Cortex of kidney (tissue), 1 donor: Measurements from ENCODE around the gene FLCN.

Source experiments
- DNase-seq: peaks from one replicate; lab custom pipeline; 2025; lab: John Stamatoyannopoulos, UW

Gene FLCN

GRCh38 chr17:17236295-17237025 is 508 bp downstream of the FLCN start:
- DNase-seq = no peak

GRCh38 chr17:17235212-17236174 is 1.5 kb downstream of the FLCN start:
- no peak for DNase-seq

- no peak for DNase-seq
Measured at GRCh38 chr17:17232303-17232621, 4.7 kb downstream of the FLCN start.

DNA sequence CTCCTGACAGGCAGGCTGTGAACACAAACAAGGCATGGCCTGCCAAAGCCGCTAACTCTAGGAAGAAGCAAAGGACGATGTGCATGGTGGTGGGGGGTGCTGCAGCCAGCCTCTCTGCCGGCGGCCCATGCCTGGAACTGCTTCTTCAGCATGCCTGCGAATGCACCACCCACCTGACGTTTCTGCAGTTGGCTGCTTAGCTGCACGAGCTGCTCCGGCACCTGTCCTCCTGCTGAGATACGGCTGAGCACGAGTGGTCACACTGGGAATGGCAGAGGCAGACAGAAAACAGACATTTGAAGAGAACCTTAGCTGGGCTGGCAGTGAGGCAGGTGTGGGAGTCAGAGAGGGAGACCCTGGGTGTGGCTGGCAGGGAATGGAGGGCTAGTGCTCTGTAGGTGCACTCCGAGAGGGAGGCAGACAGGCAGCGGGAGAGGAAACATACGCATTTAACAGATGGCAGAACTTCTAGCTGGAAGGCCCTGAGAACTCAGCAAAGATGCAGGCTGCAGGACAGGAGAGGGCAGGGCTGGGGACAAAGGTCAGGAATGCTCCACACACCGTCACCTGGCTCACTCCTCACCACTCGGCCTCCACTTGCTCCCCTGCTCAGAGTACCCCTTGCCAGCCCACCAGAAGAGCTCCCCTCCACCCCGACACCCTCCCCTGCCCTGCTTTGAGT is 5.2 kb downstream of the FLCN start:
- no peak for DNase-seq

DNA sequence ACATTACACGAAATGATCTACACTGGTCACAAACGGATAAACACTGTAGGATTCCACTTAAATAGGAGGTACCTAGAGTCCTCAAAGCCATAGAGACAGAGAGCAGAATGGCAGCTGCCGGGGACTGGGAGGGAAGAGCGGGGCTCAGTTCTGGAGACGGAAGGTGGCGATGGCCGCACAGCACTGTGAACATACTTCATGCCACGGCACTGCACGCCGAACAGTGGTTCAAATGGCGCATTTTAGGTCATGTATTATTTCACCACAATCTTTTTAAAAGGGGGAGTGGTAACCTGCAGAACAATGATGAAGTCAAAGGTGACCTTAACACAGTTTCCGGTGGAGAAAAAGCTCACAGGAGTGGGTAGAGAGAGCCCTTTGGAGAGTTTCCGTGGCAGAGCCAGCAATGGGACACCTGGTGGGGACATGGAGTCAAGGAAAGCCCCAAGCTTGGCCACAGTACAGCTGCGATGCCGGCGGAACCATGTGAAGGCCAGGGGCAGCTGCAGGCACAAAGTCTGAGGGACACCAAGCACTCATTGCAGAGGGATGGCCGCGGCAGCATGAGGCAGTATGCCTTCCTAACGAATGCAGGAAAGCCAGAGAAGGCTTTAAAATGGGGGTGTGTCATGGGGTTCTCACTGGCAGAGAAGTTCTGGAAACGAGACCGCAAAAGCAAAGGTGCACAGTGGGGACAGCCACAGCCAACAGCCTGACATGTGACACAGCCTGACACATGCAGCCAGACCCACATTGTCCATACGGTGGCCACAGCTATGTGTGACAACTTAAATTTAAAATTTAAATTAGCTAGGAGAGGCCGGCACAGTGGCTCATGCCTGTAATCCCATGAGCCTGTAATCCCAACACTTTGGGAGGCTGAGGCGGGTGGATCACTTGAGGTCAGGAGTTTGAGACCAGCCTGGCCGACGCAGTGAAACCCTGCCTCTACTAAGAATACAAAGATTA is 7.3 kb downstream of the FLCN start:
- DNase-seq = no peak

DNA sequence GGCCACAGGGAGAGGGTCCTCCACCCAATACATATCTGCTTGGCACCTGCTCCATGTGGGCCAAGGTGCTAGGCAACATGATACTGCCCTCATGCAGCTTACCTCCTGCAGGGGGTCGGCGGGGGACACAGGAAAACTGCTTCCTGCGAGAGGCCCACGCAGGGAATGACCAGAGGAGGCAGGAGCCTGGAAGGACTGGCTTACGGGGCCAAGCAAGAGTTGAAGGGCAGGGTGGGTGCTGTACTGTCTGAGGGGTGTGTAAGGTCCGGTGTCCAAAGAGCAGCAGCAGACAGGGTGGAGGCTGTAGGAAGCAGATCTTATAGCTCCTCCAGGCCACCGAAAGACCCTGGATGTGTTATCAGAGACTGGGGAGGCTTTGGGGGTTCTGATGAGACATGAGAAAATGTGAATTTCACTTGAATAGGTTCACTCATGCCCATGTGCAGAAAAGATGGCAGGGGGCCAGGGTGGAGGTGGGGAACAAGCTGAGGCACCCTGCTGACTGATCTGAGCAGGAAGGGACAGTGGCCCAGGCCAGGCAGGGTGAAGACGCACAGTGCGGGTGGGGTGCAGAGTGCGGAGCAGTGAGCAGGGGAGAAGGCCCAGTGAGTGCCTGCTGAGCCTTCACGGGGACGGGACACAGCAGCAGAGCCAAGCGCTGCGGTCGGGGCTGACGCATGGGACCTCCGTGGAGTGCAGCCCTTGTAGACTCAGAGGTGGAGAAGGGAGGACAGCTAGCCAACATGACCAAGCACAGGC is 8.3 kb downstream of the FLCN start:
- DNase-seq = no peak

DNA sequence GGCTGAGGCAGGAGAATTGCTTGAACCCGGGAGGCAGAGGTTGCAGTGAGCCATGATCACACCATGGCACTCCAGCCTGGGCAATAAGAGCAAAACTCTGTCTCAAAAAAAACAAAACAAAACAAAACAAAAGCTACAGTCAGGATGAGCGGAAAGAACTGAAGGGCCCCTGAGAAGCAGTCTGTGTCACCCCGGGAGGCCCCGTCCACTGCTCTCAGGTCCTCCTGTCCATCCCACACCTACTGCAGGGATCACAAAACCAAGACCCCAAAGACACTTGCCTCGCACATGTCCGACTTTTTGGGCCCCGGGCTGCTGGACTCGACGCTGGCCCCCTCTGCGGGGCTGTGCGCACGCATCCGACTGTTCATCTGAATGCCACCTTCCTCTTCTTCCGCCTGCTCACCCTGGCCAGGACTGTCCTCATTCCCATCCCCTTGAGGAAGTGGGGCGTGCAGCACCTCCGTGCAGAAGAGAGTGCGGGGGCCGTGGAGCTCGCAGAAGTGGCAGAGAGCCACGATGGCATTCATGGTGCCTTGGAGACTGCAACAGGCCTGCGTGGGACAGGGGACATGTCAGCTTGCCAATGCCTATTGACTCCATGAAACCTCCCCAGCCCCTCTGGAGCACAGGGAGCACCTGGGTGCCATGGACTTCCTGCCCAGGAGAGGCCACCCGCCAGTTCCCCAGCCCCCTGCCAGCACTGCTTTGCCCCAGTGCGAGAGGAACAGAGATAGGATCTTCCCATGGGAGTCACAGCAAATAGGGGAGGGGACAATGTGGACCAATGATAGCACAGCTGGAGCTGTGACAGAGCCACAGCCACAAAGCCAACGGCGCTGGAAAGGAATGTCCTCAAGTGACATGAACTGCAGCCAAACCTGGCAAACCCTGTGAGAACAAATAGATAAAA is 9.1 kb downstream of the FLCN start:
- DNase-seq = no peak

- no peak for DNase-seq
Measured at GRCh38 chr17:17226451-17227265, 10.3 kb downstream of the FLCN start.

- DNase-seq = no peak
Measured at GRCh38 chr17:17225901-17226300, 11.1 kb downstream of the FLCN start.

DNA sequence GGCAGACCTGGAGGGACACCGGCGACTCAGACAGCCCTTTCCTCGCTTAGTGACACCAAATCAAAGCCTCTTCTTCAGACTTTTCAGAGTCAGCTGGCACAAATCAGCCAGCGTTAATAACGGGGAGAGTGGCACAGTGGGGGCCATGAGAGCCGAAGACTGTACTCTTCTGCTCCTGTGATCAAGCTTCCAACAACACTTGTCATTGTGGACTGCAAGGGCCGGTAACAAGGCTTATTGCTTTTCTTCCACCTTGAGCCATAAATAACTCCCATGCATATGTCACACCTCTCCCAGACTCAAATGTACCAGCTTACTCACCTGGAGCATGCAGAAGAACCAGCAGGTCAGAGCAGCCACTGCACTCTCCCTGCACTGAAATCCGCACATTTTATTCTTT is 12.8 kb downstream of the FLCN start:
- no peak for DNase-seq

DNA sequence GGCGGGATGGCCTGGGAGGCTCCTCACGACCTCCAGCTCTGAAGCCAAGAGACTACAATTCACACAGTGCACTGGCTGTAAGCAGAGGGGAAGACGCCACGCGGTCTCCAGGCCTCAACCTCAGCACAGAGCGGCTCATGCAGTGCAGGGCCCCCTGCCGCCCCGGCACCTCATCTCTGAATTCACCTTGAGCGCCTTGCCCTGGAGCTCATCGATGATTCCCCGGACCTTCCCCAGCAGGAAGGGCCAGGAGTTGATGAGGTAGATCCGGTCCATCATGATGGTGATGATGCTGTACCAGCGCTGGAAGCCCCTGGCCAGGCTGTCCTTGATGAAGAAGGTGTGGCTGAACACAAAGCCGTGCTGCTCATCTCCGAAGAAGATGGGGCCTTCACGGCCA is 13.2 kb downstream of the FLCN start:
- no peak for DNase-seq

GRCh38 chr17:17221329-17221728 is 15.6 kb downstream of the FLCN start:
- no peak for DNase-seq

GRCh38 chr17:17220529-17220928 is 16.4 kb downstream of the FLCN start:
- no peak for DNase-seq

GRCh38 chr17:17217995-17218394 is 19.0 kb downstream of the FLCN start:
- no peak for DNase-seq

DNA sequence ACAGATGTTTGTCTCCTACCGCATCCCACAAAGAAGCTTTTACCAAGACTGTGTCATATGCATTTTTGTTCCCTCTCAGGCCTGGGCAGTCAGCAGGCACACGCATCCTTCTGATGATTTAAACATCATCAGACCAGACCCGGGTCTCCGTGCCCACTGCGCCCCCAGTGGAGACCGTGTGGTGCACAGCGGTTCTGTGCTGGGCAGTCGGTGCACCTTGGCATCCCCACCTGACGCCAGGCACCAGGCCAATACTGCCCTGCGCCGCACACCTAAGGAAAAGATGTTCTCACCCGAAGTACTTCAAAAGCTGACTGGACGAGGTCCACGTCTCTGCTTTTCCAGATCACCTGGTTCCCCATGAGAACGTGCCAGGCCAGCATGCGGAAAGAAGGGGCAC is 20.2 kb downstream of the FLCN start:
- DNase-seq = no peak

- DNase-seq = no peak
Measured at GRCh38 chr17:17216236-17216635, 20.7 kb downstream of the FLCN start.

DNA sequence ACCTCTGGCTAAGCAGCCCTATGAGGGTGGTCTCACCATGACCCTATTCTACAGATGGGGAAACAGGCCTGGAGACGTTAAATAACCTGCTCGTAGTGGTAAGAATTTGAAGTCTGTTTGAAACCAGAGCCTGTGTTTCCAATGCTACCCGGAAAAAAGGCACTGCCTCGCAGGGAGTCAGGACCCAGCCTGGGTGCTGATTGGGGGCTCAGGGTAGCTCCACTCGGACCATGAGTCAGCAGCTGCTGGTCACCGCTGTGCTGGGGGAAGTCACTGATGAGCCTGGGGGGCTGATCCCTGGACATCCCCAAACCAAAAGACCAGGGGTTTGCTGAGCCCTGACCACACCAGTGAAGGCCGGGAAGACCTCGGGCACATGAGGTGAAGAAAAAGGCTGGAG is 21.4 kb downstream of the FLCN start:
- no peak for DNase-seq

DNA sequence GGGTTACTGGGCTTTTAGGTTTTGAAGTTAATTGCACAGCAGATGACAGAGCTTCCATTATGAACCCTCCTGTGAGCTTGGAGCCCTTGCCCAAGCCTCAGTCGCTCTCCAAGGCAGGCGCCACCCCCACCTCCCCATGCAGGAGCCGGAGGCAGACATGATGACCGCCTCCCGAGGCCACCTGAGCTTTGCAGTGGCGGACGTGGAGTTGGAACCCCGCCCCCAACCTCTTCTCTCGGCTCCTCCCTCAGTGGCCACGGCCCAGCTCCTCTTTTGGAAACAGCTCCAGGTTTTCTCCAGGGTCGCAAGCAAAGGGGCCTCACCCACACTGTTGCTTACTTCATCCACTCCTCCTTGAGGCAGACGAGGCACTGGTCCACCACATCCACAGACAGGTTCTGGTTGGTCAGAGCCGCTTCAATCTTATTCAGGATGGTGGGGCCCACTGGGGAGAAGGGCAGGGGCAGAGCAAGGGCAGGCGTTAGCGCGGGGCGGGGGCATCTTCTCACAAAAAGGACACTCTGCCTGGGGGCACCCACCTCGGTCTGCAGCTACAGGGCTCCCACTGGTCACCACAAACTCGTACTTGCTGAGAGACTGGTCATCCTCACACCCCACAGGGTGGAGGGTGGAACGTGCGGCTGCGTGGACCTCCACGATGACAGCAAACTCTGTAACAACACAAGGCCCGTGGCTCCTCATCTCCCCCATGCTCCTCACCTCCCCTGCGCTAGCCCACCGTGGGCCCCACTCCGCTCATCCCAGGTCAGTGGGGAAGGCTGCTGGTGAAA is 22.1 kb downstream of the FLCN start:
- DNase-seq = no peak
